NCI-H748 treated with DMSO at 0.1 percent for 48 hours (cell line): ENCODE measurements around the gene MED17.
A peak's percentile ranks its signal among the peaks of the same experiment; 100 is the strongest.

Source experiments
- DNase-seq: peaks from one replicate; lab custom pipeline; 2025; lab: John Stamatoyannopoulos, UW

Gene MED17

GRCh38 chr11:93849751-93850593, 65.9 kb downstream of the MED17 start:
- DNase-seq = peak; percentile 30

- no peak for DNase-seq
Observed at GRCh38 chr11:93850594-93851018, 66.5 kb downstream of the MED17 start, which contains the start of gene VSTM5. Gene VSTM5 (minus strand): TSS chr11:93850618. CDS start chr11:93850502, 116 bp downstream.

GRCh38 chr11:93852242-93852641, 68.2 kb downstream of the MED17 start:
- no peak for DNase-seq

GRCh38 chr11:93857413-93858120, 73.5 kb downstream of the MED17 start:
- no peak for DNase-seq

GRCh38 chr11:93858121-93858775, 74.2 kb downstream of the MED17 start:
- DNase-seq = no peak

GRCh38 chr11:93861808-93862207, 77.7 kb downstream of the MED17 start:
- no peak for DNase-seq
